K562 (cell line): ENCODE results near the gene ATP5MG. TPM values are rescaled to one million over a fixed set of nuclear protein-coding genes. Genes with fewer than 3 reads are reported as not detected.

Experiments used
- ATAC-seq: fragments of 200-7000 bp; cut with Tn5 transposase; 3 replicates; pipeline ENCODE4 v1.9.1; 2020; ENCODE audit warnings: moderate library complexity
- Bru-seq: library from RNA; stranded (reverse); fragments of 400-500 nt; gene quantifications from one replicate; lab custom pipeline; 2021; lab: Mats Ljungman, UMichigan
- BruChase-seq, 2 experiments: library from RNA; stranded (reverse); fragments of 400-500 nt; gene quantifications; one replicate each; lab custom pipeline; 2021; lab: Mats Ljungman, UMichigan
- BruUV-seq: library from RNA; stranded (reverse); fragments of 400-500 nt; replicated peaks from 2 replicates; lab custom pipeline; 2021; lab: Mats Ljungman, UMichigan
- CTCF ChIA-PET: fragments of 300-600 bp; formaldehyde crosslinking; extraction: SDS; loops from one replicate; lab custom pipeline; 2021; ENCODE audit warnings: low intra/inter-chr PET ratio; lab: Yijun Ruan, JAX
- POLR2A ChIA-PET: fragments of 300-600, 350-650 bp; sonication (Branson Sonifier 250); formaldehyde crosslinking; extraction: SDS; loops from one replicate; lab custom pipeline; 2021; ENCODE audit warnings: antibody characterized with exemption, inconsistent platforms; lab: Yijun Ruan, JAX
- DNase-seq, 4 experiments: peaks; one replicate each; pipeline versions ENCODE4 v3.0.0 to v3.0.0-alpha.2; 2011 to 2018; ENCODE audit warnings: low spot score in 3 of 4, mixed read lengths in 3 of 4; ENCODE audit errors: extremely low read depth in 1 of 4
- FAIRE-seq: peaks from 2 replicates; lab custom pipeline; 2011; peaks lifted over from hg19 to GRCh38; lab: Jason Lieb, UNC
- H2AFZ ChIP-seq: 2 replicates; pipeline ENCODE4 v1.6.0; 2011; ENCODE audit warnings: low read depth, low read length, control low read depth, inconsistent platforms
- H3K27ac ChIP-seq: fragments of 200-600 bp; 3 replicates; pipeline ENCODE4 v1.8.0; 2011; ENCODE audit warnings: low read depth, mild to moderate bottlenecking, control low read depth, inconsistent platforms, low read length, moderate library complexity, mixed read lengths; ENCODE audit errors: extremely low read depth
- H3K27me3 ChIP-seq, 2 experiments: fragments of 300-600 bp in 1 of 2; 2 replicates in 1 of 2; 3 replicates in 1 of 2; pipeline versions ENCODE4 v1.6.0 to v1.8.0; 2011; ENCODE audit warnings: inconsistent platforms in 2 of 2, low read length in 2 of 2, mild to moderate bottlenecking in 1 of 2, mixed read lengths in 1 of 2, moderate library complexity in 1 of 2; ENCODE audit not compliant: control insufficient read depth in 2 of 2, insufficient read depth in 2 of 2
- H3K36me3 ChIP-seq: fragments of 300-600 bp; 3 replicates; pipeline ENCODE4 v1.8.0; 2011; ENCODE audit warnings: mild to moderate bottlenecking, low read length, inconsistent platforms; ENCODE audit not compliant: control insufficient read depth, insufficient read depth
- H3K4me1 ChIP-seq, 2 experiments: fragments of 200-600 bp in 1 of 2; replicated peaks in 1 of 2; 2 replicates in 1 of 2; 3 replicates in 1 of 2; pipeline versions ENCODE4 v1.5.1 to v1.8.0; 2011; ENCODE audit warnings: inconsistent platforms in 2 of 2, low read length in 2 of 2, mild to moderate bottlenecking in 1 of 2, mixed read lengths in 1 of 2, moderate library complexity in 1 of 2; ENCODE audit not compliant: control insufficient read depth in 2 of 2, insufficient read depth in 2 of 2
- H3K4me2 ChIP-seq: 2 replicates; pipeline ENCODE4 v1.6.1; 2011; ENCODE audit warnings: low read length, control low read depth, inconsistent platforms, mixed read lengths; ENCODE audit not compliant: insufficient read depth
- H3K4me3 ChIP-seq: fragments of 200-600 bp; sonication (generic), shearing (Covaris generic); 2 replicates; pipeline ENCODE4 v1.5.1; 2016; ENCODE audit warnings: control low read depth, inconsistent platforms
- H3K79me2 ChIP-seq: fragments of 200-600 bp; 3 replicates; pipeline ENCODE4 v1.8.0; 2011; ENCODE audit warnings: low read length, inconsistent platforms; ENCODE audit not compliant: control insufficient read depth, insufficient read depth
- H3K9ac ChIP-seq, 2 experiments: 2 replicates each; pipeline versions ENCODE4 v1.6.0 to v1.6.1; 2011; ENCODE audit warnings: low read depth in 2 of 2, low read length in 2 of 2, control low read depth in 1 of 2, inconsistent platforms in 1 of 2, mild to moderate bottlenecking in 1 of 2, mixed read lengths in 1 of 2; ENCODE audit not compliant: insufficient read depth in 1 of 2
- H3K9me1 ChIP-seq: one replicate; pipeline ENCODE4 v1.6.0; 2011; ENCODE audit warnings: inconsistent platforms, mild to moderate bottlenecking, low read length, moderate library complexity; ENCODE audit not compliant: control insufficient read depth, insufficient read depth
- H3K9me3 ChIP-seq: replicated peaks from 2 replicates; pipeline ENCODE4 v1.5.1; 2011; ENCODE audit warnings: low read depth, low read length, inconsistent platforms; ENCODE audit not compliant: control insufficient read depth, insufficient read depth
- H4K20me1 ChIP-seq: replicated peaks from 2 replicates; pipeline ENCODE4 v1.6.1; 2011; ENCODE audit warnings: low read length, inconsistent platforms, mixed read lengths; ENCODE audit not compliant: control insufficient read depth, insufficient read depth
- CCAR2 ChIP-seq: fragments of 200-400 bp; formaldehyde crosslinking; IDR thresholded peaks from 2 replicates; pipeline ENCODE4 v1.6.1; 2017; ENCODE audit warnings: mild to moderate bottlenecking, low read depth, low read length
- GTF2A2 ChIP-seq: IDR thresholded peaks from 2 replicates; pipeline ENCODE4 v1.6.1; 2016; ENCODE audit warnings: mild to moderate bottlenecking, missing genetic modification characterization, missing compliant biosample characterization
- LCOR ChIP-seq: sonication (generic); formaldehyde crosslinking; IDR thresholded peaks from 2 replicates; pipeline ENCODE4 v1.8.0; 2022; ENCODE audit warnings: mild to moderate bottlenecking, missing genetic modification reagents
- POLR2AphosphoS5 ChIP-seq: IDR thresholded peaks from 2 replicates; pipeline ENCODE4 v1.6.1; 2011; ENCODE audit warnings: mild to moderate bottlenecking, low read depth, low read length, moderate library complexity; ENCODE audit not compliant: control insufficient read depth, insufficient read depth
- PYGO2 ChIP-seq: fragments of 450-650 bp; IDR thresholded peaks from 2 replicates; pipeline ENCODE4 v1.6.1; 2016; ENCODE audit warnings: mild to moderate bottlenecking, missing genetic modification characterization, moderate library complexity, missing compliant biosample characterization
- SAP30 ChIP-seq: fragments of 200-600 bp; sonication (generic); IDR thresholded peaks from 2 replicates; pipeline ENCODE4 v1.6.1; 2012; ENCODE audit warnings: borderline replicate concordance, low read depth, mild to moderate bottlenecking, moderate library complexity, low read length, control low read depth, inconsistent platforms; ENCODE audit not compliant: insufficient read depth, poor library complexity, severe bottlenecking
- TGIF2 ChIP-seq: sonication (generic); formaldehyde crosslinking; IDR thresholded peaks from 2 replicates; pipeline ENCODE4 v1.8.1; 2022; ENCODE audit warnings: mild to moderate bottlenecking, missing genetic modification reagents, moderate library complexity
- ZNF644 ChIP-seq: fragments of 200-800 bp; sonication (Bioruptor generic); IDR thresholded peaks from 2 replicates; pipeline ENCODE4 v1.6.1; 2016; ENCODE audit warnings: low read depth, missing genetic modification characterization, missing compliant biosample characterization
- WGBS: fragments of 100-300 bp; shearing (Covaris generic); methylation state at CpG from one replicate; pipeline ENCODE4 v1.1.6; 2016; ENCODE audit warnings: low coverage, mixed read lengths; ENCODE audit not compliant: insufficient coverage; ENCODE audit errors: missing lambda C conversion rate; 5-methylcytosine and 5-hydroxymethylcytosine counted together
- in situ Hi-C: fragments of 300-500 bp; cut with MboI; formaldehyde crosslinking; loops from 4 replicates; pipeline ENCODE4 v1.15.0; 2018; ENCODE audit warnings: inconsistent platforms, mixed read lengths
- intact Hi-C: fragments of 100-400 bp; cut with micrococcal nuclease; formaldehyde crosslinking; loops from 2 replicates; pipeline ENCODE4 v1.14.2; 2022
- long read RNA-seq, 3 experiments: library from polyadenylated mRNA in 2 of 3; library from RNA in 1 of 3; unstranded in 2 of 3; stranded (forward) in 1 of 3; transcript quantifications; one replicate each; pipeline ENCODE4 v2.0.0, GENCODE V29; 2019 to 2022
- polyA minus RNA-seq, 3 experiments: library from RNA; depleted of rRNA, polyadenylated mRNA; stranded (reverse); fragments of >200 nt; gene quantifications; 2 replicates each; pipeline ENCODE4 v1.2.3, GENCODE V29; 2011
- polyA plus RNA-seq, 8 experiments: library from polyadenylated mRNA; depleted of rRNA in 4 of 8; stranded (reverse) in 5 of 8; unstranded in 3 of 8; fragments of >200 nt; fragmentation: Nextera tagmentation in 2 of 8; fragmentation: Illumina TruSeq in 1 of 8; extraction: Ambion mirVana in 2 of 8; extraction: Trizol in 1 of 8; gene quantifications; 2 replicates each; pipeline versions ENCODE4 v1.2.1 to v1.2.3, GENCODE V29; 2011 to 2014; ENCODE audit warnings: inconsistent platforms in 1 of 8, missing spikeins in 1 of 8
- total RNA-seq, 7 experiments: library from RNA; depleted of rRNA in 6 of 7; stranded (reverse); fragments of >200 nt in 6 of 7; fragmentation: Illumina TruSeq in 2 of 7; extraction: Trizol in 2 of 7; gene quantifications; 2 replicates each; pipeline versions ENCODE4 v1.2.1 to v1.2.3, GENCODE V29; 2011 to 2021; ENCODE audit warnings: low replicate concordance in 1 of 7
- TF ChIP-seq, protein P1 (sequence below): fragments of 200-800 bp; sonication (Bioruptor generic); IDR thresholded peaks from 2 replicates; pipeline ENCODE4 v1.6.1; 2017; ENCODE audit warnings: missing genetic modification characterization, missing compliant biosample characterization

ATP5MG gene, protein sequence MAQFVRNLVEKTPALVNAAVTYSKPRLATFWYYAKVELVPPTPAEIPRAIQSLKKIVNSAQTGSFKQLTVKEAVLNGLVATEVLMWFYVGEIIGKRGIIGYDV
- total RNA-seq (2011; cell fraction: chromatin; rRNA removed; ENCODE audit: low replicate concordance): 30.9 and 63.7 TPM in 2 replicates
- total RNA-seq (2011; cell fraction: nucleolus; rRNA removed): 49.0 and 59.9 TPM in 2 replicates
- 82.3 and 111 TPM in 2 replicates for total RNA-seq (2011; cell fraction: nucleoplasm; rRNA removed)
- 294 and 333 TPM in 2 replicates for total RNA-seq (2014; rRNA removed)
- total RNA-seq (2014; rRNA removed; fragmentation: Illumina TruSeq; extraction: Trizol): 422 and 434 TPM in 2 replicates
- 366 and 426 TPM in 2 replicates for total RNA-seq (2015; rRNA removed; fragmentation: Illumina TruSeq; extraction: Trizol)
- total RNA-seq (2021): 390 and 391 TPM in 2 replicates
- 609 and 759 TPM in 2 replicates for polyA plus RNA-seq (2011; rRNA removed)
- 443 and 675 TPM in 2 replicates for polyA plus RNA-seq (2011; cell fraction: cytosol; rRNA removed)
- polyA plus RNA-seq (2011; cell fraction: nucleus; rRNA removed): 116 and 214 TPM in 2 replicates
- polyA plus RNA-seq (2012): 594 and 680 TPM in 2 replicates
- polyA plus RNA-seq (2014; fragmentation: Illumina TruSeq; extraction: Trizol): 301 and 302 TPM in 2 replicates
- polyA plus RNA-seq (2014; fragmentation: Nextera tagmentation; extraction: Ambion mirVana): 1,000 to 10,000 TPM; 1,842 to 2,138 TPM
- polyA plus RNA-seq (2014; rRNA removed): 512 and 785 TPM in 2 replicates
- polyA minus RNA-seq (2011; rRNA and poly(A)+ RNA removed): 129 and 140 TPM in 2 replicates
- 91.3 and 103 TPM in 2 replicates for polyA minus RNA-seq (2011; cell fraction: cytosol; rRNA and poly(A)+ RNA removed)
- polyA minus RNA-seq (2011; cell fraction: nucleus; rRNA and poly(A)+ RNA removed): 15.8 and 29.8 TPM in 2 replicates
- percentile 95 among the genes with signal in this experiment for Bru-seq, nascent RNA
- percentile 94 among the genes with signal in this experiment for BruChase-seq, experiment 1, labeled RNA remaining after a 2-hour chase
- BruChase-seq, experiment 2, labeled RNA remaining after a 6-hour chase: percentile 93 among the genes with signal in this experiment
- long read RNA-seq, experiment 1, transcript ATP5MG-206 (4 exons, 900 nt): minor isoform, 12 of 895 reads
- long read RNA-seq, experiment 1, transcript ATP5MG-203 (2 exons, 1,582 nt): minor isoform, 12 of 895 reads
- long read RNA-seq, experiment 1, transcript ATP5MG-201 (3 exons, 1,577 nt): major isoform, 847 of 895 reads
- long read RNA-seq, experiment 1, partial matches to known transcripts: 0 of 895 reads
- long read RNA-seq, experiment 1, other reads (novel, unspliced or antisense): 16 of 895 reads
- long read RNA-seq, experiment 2, transcript ATP5MG-201 (3 exons, 1,577 nt): major isoform, 416 of 436 reads
- long read RNA-seq, experiment 2, transcript ATP5MG-206 (4 exons, 900 nt): minor isoform, 5 of 436 reads
- long read RNA-seq, experiment 2, partial matches to known transcripts: 2 of 436 reads
- long read RNA-seq, experiment 2, other reads (novel, unspliced or antisense): 9 of 436 reads
- long read RNA-seq, experiment 3, transcript ATP5MG-201 (3 exons, 1,577 nt): major isoform, 613 of 629 reads
- long read RNA-seq, experiment 3, partial matches to known transcripts: 0 of 629 reads
- long read RNA-seq, experiment 3, other reads (novel, unspliced or antisense): 7 of 629 reads

DNA sequence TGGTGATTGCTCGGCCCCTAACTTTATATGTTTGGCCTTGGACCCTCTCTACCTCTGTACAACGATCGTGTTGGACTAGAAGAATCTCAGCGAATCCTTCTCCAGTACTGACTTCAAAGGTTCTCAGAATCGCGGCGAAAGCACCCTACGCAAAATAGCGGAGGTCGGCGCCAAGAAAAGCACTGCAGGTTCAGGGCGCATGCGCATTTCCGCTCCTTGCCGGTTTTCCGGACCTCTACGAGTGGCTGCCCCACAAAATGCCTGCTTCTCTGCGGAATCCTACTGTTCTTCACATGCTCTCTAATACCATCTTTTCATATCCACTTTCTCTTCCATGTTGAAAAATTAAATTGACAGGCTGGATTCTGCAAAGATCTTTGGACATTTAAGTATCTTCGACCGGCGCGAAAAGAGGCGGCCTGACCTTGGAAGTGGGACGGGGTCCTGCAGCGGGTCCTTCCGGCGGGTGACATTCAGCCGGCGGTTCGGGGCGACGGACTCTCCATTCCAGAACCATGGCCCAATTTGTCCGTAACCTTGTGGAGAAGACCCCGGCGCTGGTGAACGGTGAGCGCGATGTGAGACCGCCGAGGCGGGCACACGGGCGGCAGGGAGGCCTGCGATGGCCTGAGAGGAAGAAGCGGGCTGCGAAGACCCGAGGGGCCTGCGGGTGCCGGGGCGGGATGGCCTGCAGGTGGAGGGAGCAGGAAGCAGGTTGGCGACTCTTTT, at the start of gene ATP5MG:
ATP5MG (plus strand) TSS at position 456 of the 729 bp plus-strand sequence; CDS start at position 516, 60 bp downstream.
- Histone ChIP-seq H3K79me2 (peaks cover 61% of the 10 kb centered on the region), H3K9me1 (no peaks in the 10 kb centered on the region), H3K9me3 (no peaks in the 10 kb centered on the region), H2AFZ (peak within 1 kb of the TSS; percentile 99), H3K4me1 (peaks cover 15 to 17% of the 10 kb centered on the region in 2 experiments; a peak in 4 of 5 replicates), H3K4me2 (peak within 1 kb of the TSS; percentile 96), H3K4me3 (peak within 1 kb of the TSS; percentile 95), H3K9ac (peak within 1 kb of the TSS; percentile 91 to 98), H4K20me1 (peaks cover 11% of the 10 kb centered on the region; the same call in 1 of the 2 replicates), H3K27me3 (no peaks in the 10 kb centered on the region), H3K27ac (peak within 1 kb of the TSS; percentile 96), H3K36me3 (peaks cover 52% of the 10 kb centered on the region)
- intact Hi-C loops (loop anchor here (1.0 to 10.0 kb wide), 3 partner anchors 36 to 163 kb away; partner anchors contain the start of gene IFT46), in situ Hi-C loops (no loop called here)
- FAIRE-seq (peak; percentile 91), DNase-seq (peak; percentile 90 to 94 (median 91)), ATAC-seq (peak; percentile 82)
- BruUV-seq: no TSS peak
- WGBS: 0% methylated on average over 49 of the region's 51 CpGs
- ChIA-PET POLR2A (interaction anchor here (0.6 to 1.6 kb wide), 6 partner anchors 9 to 115 kb away, joined by 3 to 6 read pairs (median 4); partner anchors contain the start of gene KMT2A), CTCF (no interaction called here)
- TF ChIP-seq CCAR2: no peak
- TF ChIP-seq GTF2A2 (tag): no peak
- peak; percentile 72 for TF ChIP-seq POLR2AphosphoS5
- TF ChIP-seq ZNF644 (tag): 0 out of 2 replicates have a peak, but pooled peaks have one; percentile 58
- TF ChIP-seq PYGO2 (tag): no peak
- 0 out of 2 replicates have a peak, but pooled peaks have one; percentile 32 for TF ChIP-seq TGIF2 (CRISPR knock-in tag)
- TF ChIP-seq LCOR: peak; percentile 68; the same call in 1 of the 2 replicates
- peak; percentile 95 for TF ChIP-seq SAP30
- TF ChIP-seq, protein P1, sequence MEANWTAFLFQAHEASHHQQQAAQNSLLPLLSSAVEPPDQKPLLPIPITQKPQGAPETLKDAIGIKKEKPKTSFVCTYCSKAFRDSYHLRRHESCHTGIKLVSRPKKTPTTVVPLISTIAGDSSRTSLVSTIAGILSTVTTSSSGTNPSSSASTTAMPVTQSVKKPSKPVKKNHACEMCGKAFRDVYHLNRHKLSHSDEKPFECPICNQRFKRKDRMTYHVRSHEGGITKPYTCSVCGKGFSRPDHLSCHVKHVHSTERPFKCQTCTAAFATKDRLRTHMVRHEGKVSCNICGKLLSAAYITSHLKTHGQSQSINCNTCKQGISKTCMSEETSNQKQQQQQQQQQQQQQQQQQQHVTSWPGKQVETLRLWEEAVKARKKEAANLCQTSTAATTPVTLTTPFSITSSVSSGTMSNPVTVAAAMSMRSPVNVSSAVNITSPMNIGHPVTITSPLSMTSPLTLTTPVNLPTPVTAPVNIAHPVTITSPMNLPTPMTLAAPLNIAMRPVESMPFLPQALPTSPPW (CRISPR knock-in tag): 0 out of 2 replicates have a peak, but pooled peaks have one; percentile 15
